Measurements from ENCODE around the gene AAK1. TPM values are rescaled to one million over a fixed set of nuclear protein-coding genes. Genes with fewer than 3 reads are reported as not detected.

AAK1 gene
- total RNA-seq, 1 donor from 2014 or later = 66.4 TPM

GRCh38 chr2:69585855-69586555 is 57.5 kb downstream of the AAK1 start:
- no peaks in the 10 kb centered on the region for H3K36me3 Mint-ChIP-seq
- H3K4me3 Mint-ChIP-seq = no peak overlapping the region
- no peak overlapping the region for H3K27ac Mint-ChIP-seq
- DNase-seq (ENCODE audit: low spot score in 2 of 2, unreplicated experiment in 2 of 2) = no peak
- TF ChIP-seq CTCF (IDR thresholded peaks at IDR 0.05; ENCODE audit: unreplicated experiment) = no peak
- H3K4me1 Mint-ChIP-seq = peaks cover 29% of the 10 kb centered on the region
- H3K9me3 Mint-ChIP-seq = no peaks in the 10 kb centered on the region
- no peaks in the 10 kb centered on the region for H3K27me3 Mint-ChIP-seq (ENCODE audit: low read depth)

- Mint-ChIP-seq H3K27me3 (ENCODE audit: low read depth) (no peaks in the 10 kb centered on the region), H3K9me3 (no peaks in the 10 kb centered on the region), H3K27ac (no peak overlapping the region), H3K4me3 (no peak overlapping the region), H3K4me1 (peaks cover 19% of the 10 kb centered on the region), H3K36me3 (no peaks in the 10 kb centered on the region)
- TF ChIP-seq CTCF (IDR thresholded peaks at IDR 0.05; ENCODE audit: unreplicated experiment) = no peak
- no peak for DNase-seq (ENCODE audit: low spot score in 2 of 2, unreplicated experiment in 2 of 2)
Observed at GRCh38 chr2:69584127-69584889, 59.2 kb downstream of the AAK1 start.

- TF ChIP-seq CTCF (IDR thresholded peaks at IDR 0.05; ENCODE audit: unreplicated experiment) = no peak
- peaks cover 22% of the 10 kb centered on the region for H3K4me1 Mint-ChIP-seq
Observed at GRCh38 chr2:69583321-69583833, 60.2 kb downstream of the AAK1 start.

GRCh38 chr2:69582582-69583176 is 60.9 kb downstream of the AAK1 start:
- H3K4me1 Mint-ChIP-seq = peaks cover 28% of the 10 kb centered on the region
- TF ChIP-seq CTCF (IDR thresholded peaks at IDR 0.05; ENCODE audit: unreplicated experiment) = no peak
- H3K4me3 Mint-ChIP-seq = no peak overlapping the region
- peak overlapping the region; percentile 86 for H3K27ac Mint-ChIP-seq
- no peaks in the 10 kb centered on the region for H3K36me3 Mint-ChIP-seq
- DNase-seq (ENCODE audit: low spot score in 2 of 2, unreplicated experiment in 2 of 2) = no peak
- no peaks in the 10 kb centered on the region for H3K27me3 Mint-ChIP-seq (ENCODE audit: low read depth)
- H3K9me3 Mint-ChIP-seq = no peaks in the 10 kb centered on the region

More at GRCh38 chr2:69583321-69583833, 60.2 kb downstream of the AAK1 start:
- no peaks in the 10 kb centered on the region for H3K36me3 Mint-ChIP-seq
- peak overlapping the region; percentile 55 for H3K27ac Mint-ChIP-seq
- no peak for DNase-seq (ENCODE audit: low spot score in 2 of 2, unreplicated experiment in 2 of 2)
- no peak overlapping the region for H3K4me3 Mint-ChIP-seq
- no peaks in the 10 kb centered on the region for H3K9me3 Mint-ChIP-seq
- no peaks in the 10 kb centered on the region for H3K27me3 Mint-ChIP-seq (ENCODE audit: low read depth)

- H3K27ac Mint-ChIP-seq = peak overlapping the region; percentile 86
- DNase-seq (ENCODE audit: low spot score in 2 of 2, unreplicated experiment in 2 of 2) = no peak
- no peak overlapping the region for H3K4me3 Mint-ChIP-seq
- no peaks in the 10 kb centered on the region for H3K36me3 Mint-ChIP-seq
- peaks cover 35% of the 10 kb centered on the region for H3K4me1 Mint-ChIP-seq
- no peaks in the 10 kb centered on the region for H3K9me3 Mint-ChIP-seq
- no peak for TF ChIP-seq CTCF (IDR thresholded peaks at IDR 0.05; ENCODE audit: unreplicated experiment)
- H3K27me3 Mint-ChIP-seq (ENCODE audit: low read depth) = no peaks in the 10 kb centered on the region
Observed at GRCh38 chr2:69581774-69582581, 61.6 kb downstream of the AAK1 start.
